ENCODE measurements around the gene PPP1R13B. TPM values are rescaled to one million over a fixed set of nuclear protein-coding genes. Genes with fewer than 3 reads are reported as not detected.

Gene PPP1R13B
- total and polyA plus RNA-seq, 2 donors from 2014 or later: 15.1 to 69.4 TPM

GRCh38 chr14:103758059-103758776 lies 89.2 kb downstream of the PPP1R13B start:
- no peak for TF ChIP-seq CTCF (IDR thresholded peaks at IDR 0.05; ENCODE audit: borderline replicate concordance, extremely low read depth, insufficient read depth)
- no peak for DNase-seq
- Histone ChIP-seq H3K4me1 (ENCODE audit: control insufficient read depth in 2 of 3, insufficient read depth in 2 of 3, low read depth in 1 of 3, low read length in 3 of 3) (no peaks in the 10 kb centered on the region), H3K9ac (ENCODE audit: low read length in 3 of 3) (no peak overlapping the region), H3K27ac (ENCODE audit: low read depth in 2 of 2, low read length in 2 of 2) (no peak overlapping the region), H3K27me3 (ENCODE audit: control insufficient read depth, insufficient read depth, low read length) (no peaks in the 10 kb centered on the region), H3K9me3 (ENCODE audit: control insufficient read depth in 2 of 3, insufficient read depth in 1 of 3, low read length in 3 of 3) (no peaks in the 10 kb centered on the region), H3K4me3 (ENCODE audit: low read length in 3 of 3) (no peak overlapping the region), H3K36me3 (ENCODE audit: control insufficient read depth in 2 of 3, insufficient read depth in 3 of 3, low read length in 3 of 3) (peaks cover 0 to 2% (median 0%) of the 10 kb centered on the region in 3 donors)
- FAIRE-seq: no peak
- intact Hi-C loops (cut with DNase I): no loop called here

- Histone ChIP-seq H3K36me3 (ENCODE audit: control insufficient read depth in 2 of 3, insufficient read depth in 3 of 3, low read length in 3 of 3) (peaks cover 0 to 7% (median 4%) of the 10 kb centered on the region in 3 donors), H3K27me3 (ENCODE audit: control insufficient read depth, insufficient read depth, low read length) (no peaks in the 10 kb centered on the region), H3K9ac (ENCODE audit: low read length in 3 of 3) (no peak overlapping the region), H3K4me3 (ENCODE audit: low read length in 3 of 3) (no peak overlapping the region), H3K4me1 (ENCODE audit: control insufficient read depth in 2 of 3, insufficient read depth in 2 of 3, low read depth in 1 of 3, low read length in 3 of 3) (no peaks in the 10 kb centered on the region), H3K9me3 (ENCODE audit: control insufficient read depth in 2 of 3, insufficient read depth in 1 of 3, low read length in 3 of 3) (no peaks in the 10 kb centered on the region), H3K27ac (ENCODE audit: low read depth in 2 of 2, low read length in 2 of 2) (no peak overlapping the region)
- intact Hi-C loops (cut with DNase I): no loop called here
- no peak for DNase-seq
- FAIRE-seq: no peak
- TF ChIP-seq CTCF (IDR thresholded peaks at IDR 0.05; ENCODE audit: borderline replicate concordance, extremely low read depth, insufficient read depth): no peak
These were observed 92.3 kb downstream of the PPP1R13B start for GRCh38 chr14:103755060-103755459.

GRCh38 chr14:103753774-103754173 lies 93.6 kb downstream of the PPP1R13B start:
- no peaks in the 10 kb centered on the region for H3K9me3 ChIP-seq (ENCODE audit: control insufficient read depth in 2 of 3, insufficient read depth in 1 of 3, low read length in 3 of 3)
- H3K27ac ChIP-seq (ENCODE audit: low read depth in 2 of 2, low read length in 2 of 2): no peak overlapping the region
- H3K9ac ChIP-seq (ENCODE audit: low read length in 3 of 3): no peak overlapping the region
- peaks cover 0 to 13% (median 7%) of the 10 kb centered on the region in 3 donors for H3K36me3 ChIP-seq (ENCODE audit: control insufficient read depth in 2 of 3, insufficient read depth in 3 of 3, low read length in 3 of 3)
- no peak for DNase-seq
- H3K27me3 ChIP-seq (ENCODE audit: control insufficient read depth, insufficient read depth, low read length): no peaks in the 10 kb centered on the region
- intact Hi-C loops (cut with DNase I): no loop called here
- FAIRE-seq: no peak
- H3K4me3 ChIP-seq (ENCODE audit: low read length in 3 of 3): no peak overlapping the region
- H3K4me1 ChIP-seq (ENCODE audit: control insufficient read depth in 2 of 3, insufficient read depth in 2 of 3, low read depth in 1 of 3, low read length in 3 of 3): no peaks in the 10 kb centered on the region
- TF ChIP-seq CTCF (IDR thresholded peaks at IDR 0.05; ENCODE audit: borderline replicate concordance, extremely low read depth, insufficient read depth): no peak
